22Rv1 (cell line): ENCODE measurements around the gene TUBB6.

ENCODE experiments used
- CTCF ChIP-seq: fragments of 450-650 bp; IDR thresholded peaks from 2 replicates; pipeline ENCODE4 v1.5.1; 2017; ENCODE audit warnings: mild to moderate bottlenecking
- ZFX ChIP-seq: fragments of 450-650 bp; IDR thresholded peaks from 2 replicates; pipeline ENCODE4 v1.6.1; 2017; ENCODE audit warnings: antibody characterized with exemption, borderline replicate concordance

- TF ChIP-seq CTCF (no peak), ZFX (no peak)
Observed at GRCh38 chr18:12347895-12348294, 39.9 kb downstream of the TUBB6 start.
